K562 (cell line): ENCODE data around the gene PAK1IP1. TPM values are rescaled to one million over a fixed set of nuclear protein-coding genes. Genes with fewer than 3 reads are reported as not detected.

ENCODE experiments used
- CCNT2 ChIP-seq: IDR thresholded peaks from 2 replicates; pipeline ENCODE4 v1.6.1; 2011; ENCODE audit warnings: borderline replicate concordance, low read depth, mild to moderate bottlenecking, moderate library complexity, mixed read lengths, low read length; ENCODE audit not compliant: insufficient read length; ENCODE audit errors: extremely low read depth
- CGGBP1 ChIP-seq: fragments of 250-450 bp; sonication (Bioruptor Pico); IDR thresholded peaks from 2 replicates; pipeline ENCODE4 v1.9.0; 2021; ENCODE audit warnings: mild to moderate bottlenecking
- ELF4 ChIP-seq: fragments of 450-650 bp; formaldehyde crosslinking; IDR thresholded peaks from 2 replicates; pipeline ENCODE4 v1.4.0; 2022; ENCODE audit warnings: missing genetic modification characterization
- EZH2 ChIP-seq: IDR thresholded peaks from 2 replicates; pipeline ENCODE4 v1.6.1; 2012; ENCODE audit warnings: low read depth, mild to moderate bottlenecking, inconsistent platforms, low read length, borderline replicate concordance
- GTF3C2 ChIP-seq: IDR thresholded peaks from 3 replicates; pipeline ENCODE4 v1.6.1; 2011; ENCODE audit warnings: borderline replicate concordance, mild to moderate bottlenecking, moderate library complexity; ENCODE audit not compliant: insufficient read length; ENCODE audit errors: extremely low read depth
- HMGN3 ChIP-seq: IDR thresholded peaks from 2 replicates; pipeline ENCODE4 v1.6.1; 2011; ENCODE audit warnings: borderline replicate concordance, low read depth, mild to moderate bottlenecking, mixed read lengths, low read length; ENCODE audit not compliant: insufficient read length; ENCODE audit errors: extremely low read depth
- ILF3 ChIP-seq: fragments of 450-650 bp; IDR thresholded peaks from 2 replicates; pipeline ENCODE4 v1.6.1; 2018; ENCODE audit warnings: antibody characterized with exemption, mild to moderate bottlenecking, moderate library complexity, borderline replicate concordance
- MAFG ChIP-seq: fragments of 450-650 bp; conservative IDR thresholded peaks from 2 replicates; pipeline ENCODE4 v1.6.1; 2016; ENCODE audit warnings: missing genetic modification characterization, missing compliant biosample characterization
- MXI1 ChIP-seq: IDR thresholded peaks from 2 replicates; pipeline ENCODE4 v1.6.1; 2011; ENCODE audit warnings: low read depth, mild to moderate bottlenecking, improper control_type of control experiment, low read length
- POLR2B ChIP-seq: fragments of 450-650 bp; IDR thresholded peaks from 2 replicates; pipeline ENCODE4 v1.6.1; 2018; ENCODE audit warnings: low read depth; ENCODE audit not compliant: partially characterized antibody
- PRPF4 ChIP-seq: fragments of 200-400 bp; formaldehyde crosslinking; IDR thresholded peaks from one replicate; pipeline ENCODE4 v1.6.1; 2017; ENCODE audit warnings: low read length, low read depth, mild to moderate bottlenecking; ENCODE audit not compliant: insufficient read depth, poor library complexity, severe bottlenecking
- PTTG1 ChIP-seq: fragments of 450-650 bp; IDR thresholded peaks from 2 replicates; pipeline ENCODE4 v1.6.1; 2016; ENCODE audit warnings: low read depth, mild to moderate bottlenecking, missing genetic modification characterization, missing compliant biosample characterization
- RBM34 ChIP-seq: fragments of 200-400 bp; formaldehyde crosslinking; IDR thresholded peaks from 2 replicates; pipeline ENCODE4 v1.6.1; 2018; ENCODE audit warnings: low read length, borderline replicate concordance; ENCODE audit not compliant: insufficient read depth
- SRSF1 ChIP-seq: fragments of 200-400 bp; formaldehyde crosslinking; IDR thresholded peaks from 2 replicates; pipeline ENCODE4 v1.6.1; 2017; ENCODE audit warnings: mild to moderate bottlenecking, low read depth, low read length, moderate library complexity
- TAF9B ChIP-seq: fragments of 450-650 bp; IDR thresholded peaks from 2 replicates; pipeline ENCODE4 v1.6.1; 2018; ENCODE audit warnings: mild to moderate bottlenecking; ENCODE audit not compliant: partially characterized antibody
- TEAD1 ChIP-seq, 2 experiments: fragments of 450-650 bp in 1 of 2; sonication (generic) in 1 of 2; formaldehyde crosslinking; IDR thresholded peaks; 2 replicates each; pipeline versions ENCODE4 v1.4.0 to v1.8.0; 2020 to 2022; ENCODE audit warnings: mild to moderate bottlenecking in 2 of 2, missing genetic modification reagents in 1 of 2
- TSC22D4 ChIP-seq: fragments of 450-650 bp; IDR thresholded peaks from 2 replicates; pipeline ENCODE4 v1.6.1; 2016; ENCODE audit warnings: missing genetic modification characterization, missing biosample characterization, control low read depth
- ZNF175 ChIP-seq: fragments of 200-800 bp; sonication (Bioruptor generic); IDR thresholded peaks from 2 replicates; pipeline ENCODE4 v1.6.1; 2016; ENCODE audit warnings: low read depth, mild to moderate bottlenecking, missing genetic modification characterization, missing compliant biosample characterization
- ZNF561 ChIP-seq: fragments of 450-650 bp; formaldehyde crosslinking; conservative IDR thresholded peaks from 2 replicates; pipeline ENCODE4 v1.4.0; 2020; ENCODE audit warnings: mild to moderate bottlenecking, moderate library complexity
- polyA plus RNA-seq, 8 experiments: library from polyadenylated mRNA; depleted of rRNA in 4 of 8; stranded (reverse) in 5 of 8; unstranded in 3 of 8; fragments of >200 nt; fragmentation: Nextera tagmentation in 2 of 8; fragmentation: Illumina TruSeq in 1 of 8; extraction: Ambion mirVana in 2 of 8; extraction: Trizol in 1 of 8; gene quantifications; 2 replicates each; pipeline versions ENCODE4 v1.2.1 to v1.2.3, GENCODE V29; 2011 to 2014; ENCODE audit warnings: inconsistent platforms in 1 of 8, missing spikeins in 1 of 8
- total RNA-seq, 7 experiments: library from RNA; depleted of rRNA in 6 of 7; stranded (reverse); fragments of >200 nt in 6 of 7; fragmentation: Illumina TruSeq in 2 of 7; extraction: Trizol in 2 of 7; gene quantifications; 2 replicates each; pipeline versions ENCODE4 v1.2.1 to v1.2.3, GENCODE V29; 2011 to 2021; ENCODE audit warnings: low replicate concordance in 1 of 7
- TF ChIP-seq, protein P1 (sequence below), 2 experiments: fragments of 450-650 bp in 1 of 2; IDR thresholded peaks; 2 replicates each; pipeline ENCODE4 v1.6.1; 2011 to 2017; ENCODE audit warnings: low read depth in 2 of 2, antibody characterized with exemption in 1 of 2, borderline replicate concordance in 1 of 2, low read length in 1 of 2, mild to moderate bottlenecking in 1 of 2, mixed read lengths in 1 of 2; ENCODE audit not compliant: control insufficient read depth in 1 of 2

PAK1IP1 gene
- total and polyA plus RNA-seq, 9 of the 15 experiments (the other 6 are each of a cell fraction or from before 2014, with no cell fraction given): 50.0 to 200 (median 87.0) TPM

- TF ChIP-seq ZNF175 (CRISPR knock-in tag) (no peak; the same call in 1 of the 2 replicates), CCNT2 (no peak), ELF4 (CRISPR knock-in tag) (peak; percentile 86; the same call in 1 of the 2 replicates), EZH2 (no peak), TSC22D4 (tag) (no peak), MXI1 (peak; percentile 95), RBM34 (no peak), CGGBP1 (CRISPR knock-in tag) (no peak; the same call in 1 of the 2 replicates), ILF3 (no peak), SRSF1 (no peak), HMGN3 (no peak), ZNF561 (no peak), POLR2B (peak; percentile 98), MAFG (tag) (0 out of 2 replicates have a peak, but pooled peaks have one; percentile 13), GTF3C2 (no peak), PRPF4 (no peak), PTTG1 (tag) (no peak), TEAD1 (CRISPR knock-in tag; IDR thresholded peaks at IDR 0.05) (peak in 1 of 2 experiments; percentile 34; a peak in 1 of 4 replicates), TAF9B (peak; percentile 80)
- TF ChIP-seq, protein P1, sequence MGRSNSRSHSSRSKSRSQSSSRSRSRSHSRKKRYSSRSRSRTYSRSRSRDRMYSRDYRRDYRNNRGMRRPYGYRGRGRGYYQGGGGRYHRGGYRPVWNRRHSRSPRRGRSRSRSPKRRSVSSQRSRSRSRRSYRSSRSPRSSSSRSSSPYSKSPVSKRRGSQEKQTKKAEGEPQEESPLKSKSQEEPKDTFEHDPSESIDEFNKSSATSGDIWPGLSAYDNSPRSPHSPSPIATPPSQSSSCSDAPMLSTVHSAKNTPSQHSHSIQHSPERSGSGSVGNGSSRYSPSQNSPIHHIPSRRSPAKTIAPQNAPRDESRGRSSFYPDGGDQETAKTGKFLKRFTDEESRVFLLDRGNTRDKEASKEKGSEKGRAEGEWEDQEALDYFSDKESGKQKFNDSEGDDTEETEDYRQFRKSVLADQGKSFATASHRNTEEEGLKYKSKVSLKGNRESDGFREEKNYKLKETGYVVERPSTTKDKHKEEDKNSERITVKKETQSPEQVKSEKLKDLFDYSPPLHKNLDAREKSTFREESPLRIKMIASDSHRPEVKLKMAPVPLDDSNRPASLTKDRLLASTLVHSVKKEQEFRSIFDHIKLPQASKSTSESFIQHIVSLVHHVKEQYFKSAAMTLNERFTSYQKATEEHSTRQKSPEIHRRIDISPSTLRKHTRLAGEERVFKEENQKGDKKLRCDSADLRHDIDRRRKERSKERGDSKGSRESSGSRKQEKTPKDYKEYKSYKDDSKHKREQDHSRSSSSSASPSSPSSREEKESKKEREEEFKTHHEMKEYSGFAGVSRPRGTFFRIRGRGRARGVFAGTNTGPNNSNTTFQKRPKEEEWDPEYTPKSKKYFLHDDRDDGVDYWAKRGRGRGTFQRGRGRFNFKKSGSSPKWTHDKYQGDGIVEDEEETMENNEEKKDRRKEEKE (IDR thresholded peaks at IDR 0.05; ENCODE audit: borderline replicate concordance in 1 of 2, control insufficient read depth in 1 of 2, low read depth in 2 of 2, low read length in 1 of 2): no peak; a peak in 2 of 4 replicates
These were observed at the start of gene PAK1IP1, which contains the start of gene C6orf52 (continued) for GRCh38 chr6:10694302-10695085.
